ENCODE data around the gene VPREB1.
"Not testable (repeated sequence)": the region's sequence is repeated elsewhere in the genome, so short reads cannot be mapped to it uniquely, and the experiment has no call there.

The VPREB1 gene

GRCh38 chr22:22214819-22215329, 29.7 kb upstream of the VPREB1 start:
- no peak for DNase-seq

DNA sequence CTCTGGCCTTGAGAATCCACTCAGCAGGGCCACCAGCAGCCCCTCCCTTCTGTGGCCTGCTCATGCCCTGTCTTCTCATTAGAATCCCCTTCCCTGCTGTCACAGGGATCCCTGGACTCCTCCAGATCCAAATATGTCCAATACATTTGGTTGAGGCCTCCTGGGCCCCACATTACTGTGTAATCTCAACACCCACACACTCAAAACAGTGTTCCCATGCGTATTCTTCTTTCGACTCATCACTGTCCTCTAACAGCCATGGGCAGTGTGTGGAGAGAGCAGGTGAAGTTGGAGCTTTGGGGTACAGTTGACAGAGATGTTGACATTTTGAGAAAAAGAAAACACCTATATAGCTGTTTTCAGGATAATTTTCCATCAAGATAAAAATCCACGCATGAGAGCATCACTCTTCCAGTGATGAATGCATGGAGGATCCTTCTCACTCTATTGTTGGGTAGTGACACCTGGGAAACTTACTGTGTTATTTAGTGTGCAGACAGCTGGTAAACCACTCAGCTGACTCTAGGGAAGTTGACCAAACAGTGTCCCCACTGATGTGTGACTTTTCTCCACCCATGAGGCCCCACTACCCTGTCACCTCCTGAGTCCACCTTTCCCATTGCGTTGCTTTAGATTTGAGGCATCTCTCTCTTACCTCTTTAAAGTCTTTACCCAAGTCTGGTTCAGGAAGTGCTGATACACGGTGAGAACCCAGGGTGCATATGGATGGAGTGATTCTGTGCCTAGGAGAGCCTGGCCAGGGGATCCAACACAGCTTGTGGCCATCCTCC, 28.7 kb upstream of the VPREB1 start:
- no peak for DNase-seq

DNA sequence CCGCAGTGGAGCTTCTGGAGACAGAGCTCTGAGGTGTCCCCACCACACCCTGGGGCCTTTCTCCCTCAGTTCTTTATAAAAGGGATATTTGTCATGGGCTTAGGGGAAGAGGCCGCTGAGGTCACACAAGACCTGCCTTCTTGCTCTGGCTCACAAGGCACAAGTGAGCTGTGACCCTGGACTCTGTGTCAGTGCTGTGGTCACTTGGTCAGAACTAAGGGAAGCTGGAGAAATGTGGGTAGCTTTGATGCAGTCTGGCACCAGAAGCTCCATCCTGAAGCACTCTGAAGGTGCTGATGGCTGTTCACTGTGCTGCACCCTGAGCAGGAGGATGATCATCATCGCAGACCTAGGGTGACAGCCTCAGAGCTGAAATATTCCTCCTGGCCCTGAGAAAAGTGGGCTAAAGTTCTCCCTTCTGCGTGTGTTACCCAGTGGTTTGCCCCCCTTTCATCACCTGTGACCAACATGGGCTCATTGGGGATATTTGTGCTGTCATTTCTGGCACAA, 28.1 kb upstream of the VPREB1 start:
- no peak for DNase-seq

DNA sequence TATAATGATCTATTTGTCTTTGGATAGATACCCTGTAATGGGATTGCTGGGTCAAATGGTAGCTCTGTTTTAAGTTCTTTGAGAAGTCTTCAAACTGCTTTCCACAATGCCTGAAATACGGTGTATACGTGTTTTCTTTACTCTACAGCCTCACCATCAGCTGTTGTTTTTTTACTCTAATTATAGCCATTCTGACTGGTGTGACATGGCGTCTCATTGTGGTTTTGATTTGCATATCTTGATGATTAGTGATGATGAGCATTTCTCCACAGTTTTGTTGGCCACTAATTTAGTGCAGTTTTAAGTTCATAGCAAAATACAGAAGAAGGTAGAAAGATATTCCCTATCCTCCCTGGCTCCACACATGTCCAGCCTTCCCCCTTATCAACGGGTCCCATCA, 26.3 kb upstream of the VPREB1 start:
- no peak for DNase-seq

GRCh38 chr22:22219140-22219996, 25.2 kb upstream of the VPREB1 start:
- DNase-seq, result no peak

- not testable (repeated sequence) for DNase-seq
Measured at GRCh38 chr22:22221043-22221442, 23.5 kb upstream of the VPREB1 start.

- no peak for DNase-seq
Measured at GRCh38 chr22:22226448-22227187, 18.0 kb upstream of the VPREB1 start.

- DNase-seq, result no peak
Measured at GRCh38 chr22:22228421-22228820, 16.2 kb upstream of the VPREB1 start.

DNA sequence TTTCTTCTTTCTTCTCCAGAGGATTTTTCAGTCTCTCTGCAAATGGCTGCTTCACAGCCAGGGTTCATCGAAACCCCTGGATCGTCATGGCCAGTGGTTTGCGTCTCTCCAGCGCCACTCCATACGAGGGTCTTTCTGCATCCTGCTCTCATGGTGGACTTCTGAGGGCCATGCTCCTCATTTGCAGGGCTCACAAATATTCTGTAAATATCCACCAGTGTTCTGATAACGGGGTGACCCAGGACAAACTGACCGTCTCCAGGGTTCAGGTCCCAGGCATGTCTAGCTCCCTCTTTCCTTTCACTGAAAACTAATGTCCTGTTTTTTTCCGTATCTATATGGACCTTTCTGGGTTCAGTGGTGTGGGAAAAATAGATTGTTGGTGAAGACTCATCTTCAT, 15.7 kb upstream of the VPREB1 start:
- DNase-seq, result no peak

- DNase-seq, result no peak
Measured at GRCh38 chr22:22229683-22230420, 14.7 kb upstream of the VPREB1 start.

- DNase-seq, result no peak
Measured at GRCh38 chr22:22230438-22230837, 14.1 kb upstream of the VPREB1 start.

GRCh38 chr22:22233081-22233480, 11.5 kb upstream of the VPREB1 start:
- no peak for DNase-seq

- DNase-seq, result peak; percentile 38 to 58
Measured at GRCh38 chr22:22235558-22235957, 9.0 kb upstream of the VPREB1 start.

- DNase-seq, result no peak
Measured at GRCh38 chr22:22237521-22237920, 7.1 kb upstream of the VPREB1 start.

DNA sequence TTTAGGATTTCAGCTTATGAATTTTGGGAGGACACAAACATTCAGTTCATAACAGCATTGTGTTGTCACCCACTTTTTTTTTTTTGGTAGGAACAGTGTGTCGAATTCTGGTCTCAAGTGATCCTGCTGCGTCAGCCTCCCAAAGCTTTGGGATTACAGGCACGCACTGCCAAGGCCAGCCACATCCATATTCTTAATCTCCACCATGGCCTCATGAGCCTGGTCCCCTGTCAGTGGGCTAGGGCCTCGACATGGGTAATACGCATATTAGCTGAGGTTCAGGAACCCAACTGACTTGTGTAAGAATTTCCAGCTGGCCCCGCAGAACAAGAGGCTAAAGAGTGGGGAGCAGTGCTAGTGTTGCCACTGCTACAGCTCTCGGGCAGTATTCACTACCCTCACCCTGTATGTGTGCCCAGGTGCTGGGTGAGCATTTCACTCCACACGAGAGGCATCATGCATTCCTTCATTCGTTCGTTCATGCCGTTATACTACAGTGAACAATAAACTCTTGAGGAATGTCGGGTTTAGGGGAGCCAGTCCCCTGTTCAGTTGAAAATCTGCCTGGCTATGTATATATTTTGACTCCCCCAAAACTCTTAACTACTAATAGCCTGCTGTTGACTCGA, 5.2 kb upstream of the VPREB1 start:
- no peak for DNase-seq

GRCh38 chr22:22241554-22241898, 3.1 kb upstream of the VPREB1 start:
- DNase-seq, result no peak

DNA sequence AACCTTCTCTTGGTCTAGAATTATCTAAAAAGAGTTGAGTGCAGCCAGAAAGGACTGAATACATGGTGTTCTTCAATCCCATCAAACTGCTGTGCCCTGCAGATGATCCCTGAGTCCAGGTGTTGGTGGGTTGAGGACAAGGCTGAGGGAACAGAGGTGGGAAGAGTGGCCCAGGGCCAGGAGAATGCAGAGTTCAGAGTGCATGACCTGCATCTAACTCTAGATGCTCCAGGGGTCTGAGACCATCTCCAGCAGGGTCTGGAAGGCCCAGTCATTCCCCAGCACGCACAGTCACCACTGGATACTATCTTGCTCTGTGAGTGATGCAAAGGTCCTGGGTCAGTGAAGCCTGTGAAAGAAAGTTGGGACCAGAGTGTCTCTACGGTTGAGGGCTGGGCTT, 2.1 kb upstream of the VPREB1 start:
- no peak for DNase-seq

- no peak for DNase-seq
Measured at GRCh38 chr22:22243033-22243680, 1.4 kb upstream of the VPREB1 start.

GRCh38 chr22:22245256-22245909, 797 bp downstream of the VPREB1 start:
- no peak for DNase-seq

DNA sequence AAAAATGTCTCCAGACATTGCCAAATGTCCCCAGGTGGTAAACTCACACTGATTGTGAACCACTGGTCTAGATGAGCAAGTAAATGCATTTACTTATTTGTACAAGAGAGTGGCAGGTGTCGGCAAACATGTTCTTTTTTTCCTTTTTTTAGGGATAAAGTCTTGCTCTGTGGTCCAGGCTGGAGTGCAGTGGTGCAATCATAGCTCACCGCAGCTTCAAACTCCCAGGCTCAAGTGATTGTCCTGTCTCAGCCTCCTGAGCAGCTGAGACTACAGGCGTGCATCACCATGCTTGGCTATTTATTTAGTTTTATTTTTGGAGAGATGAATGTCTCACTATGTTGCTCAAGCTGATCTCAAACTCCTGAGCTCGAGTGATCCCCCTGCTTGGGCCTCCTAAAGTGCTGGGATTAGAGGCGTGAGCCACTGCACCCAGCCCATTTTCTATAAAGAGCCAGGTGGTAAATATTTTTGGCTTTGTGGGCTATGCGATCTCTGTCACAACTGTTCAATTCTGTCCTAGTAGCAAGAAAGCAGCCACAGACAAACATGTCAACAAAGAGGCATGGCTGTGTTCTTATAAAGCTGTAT, 1.4 kb downstream of the VPREB1 start:
- no peak for DNase-seq
